Ovary (tissue), 3 donors: ENCODE results near the gene CFI.

Experiments used
- EP300 ChIP-seq: sonication (generic); formaldehyde crosslinking; IDR thresholded peaks from one replicate; pipeline ENCODE4 v1.6.1; 2017; ENCODE audit warnings: antibody characterized with exemption
- POLR2A ChIP-seq: fragments of 450-650 bp; IDR thresholded peaks from one replicate; pipeline ENCODE4 v1.6.1; 2017; ENCODE audit warnings: antibody characterized with exemption, mild to moderate bottlenecking, moderate library complexity
- TF ChIP-seq, protein P1 (sequence below), 3 donors: fragments of 450-650 bp in 2 of 3; fragments of 200-600 bp in 1 of 3; IDR thresholded peaks; one replicate each; pipeline versions ENCODE4 v1.5.1 to v1.8.0; 2016 to 2022; ENCODE audit warnings: antibody characterized with exemption in 3 of 3, mild to moderate bottlenecking in 1 of 3
- donor health status: DM: no; HTN: no; CAD: no.

DNA sequence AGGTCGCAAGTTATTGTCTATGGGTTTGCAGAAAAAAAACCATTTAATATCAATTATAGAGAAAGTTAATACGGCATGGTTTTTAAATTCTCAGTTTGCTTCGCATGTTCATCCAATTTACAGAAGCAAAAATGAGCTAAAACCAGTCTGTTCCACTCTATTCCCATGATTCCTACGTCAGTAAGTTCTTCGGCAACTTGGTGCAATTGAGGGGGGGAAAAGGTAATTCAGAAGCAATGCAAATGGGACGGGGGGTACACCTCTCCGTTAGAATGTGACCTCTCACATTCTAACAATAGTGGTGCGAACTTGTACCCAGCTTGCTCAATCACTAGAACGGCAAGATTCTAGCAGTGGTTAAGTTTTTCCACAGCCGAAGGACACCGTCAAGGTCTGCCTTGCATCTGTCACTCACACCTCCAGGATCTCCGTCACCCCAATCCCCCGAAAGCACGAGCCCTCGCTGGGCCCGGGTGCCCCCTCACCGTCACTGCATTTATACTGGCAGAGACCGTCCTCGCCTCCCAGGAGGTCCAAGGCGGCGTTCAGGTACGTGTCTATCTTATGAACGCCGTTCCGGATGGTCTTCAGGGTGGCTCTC, 72.6 kb downstream of the CFI start:
- no peak for TF ChIP-seq POLR2A
- TF ChIP-seq, protein P1, sequence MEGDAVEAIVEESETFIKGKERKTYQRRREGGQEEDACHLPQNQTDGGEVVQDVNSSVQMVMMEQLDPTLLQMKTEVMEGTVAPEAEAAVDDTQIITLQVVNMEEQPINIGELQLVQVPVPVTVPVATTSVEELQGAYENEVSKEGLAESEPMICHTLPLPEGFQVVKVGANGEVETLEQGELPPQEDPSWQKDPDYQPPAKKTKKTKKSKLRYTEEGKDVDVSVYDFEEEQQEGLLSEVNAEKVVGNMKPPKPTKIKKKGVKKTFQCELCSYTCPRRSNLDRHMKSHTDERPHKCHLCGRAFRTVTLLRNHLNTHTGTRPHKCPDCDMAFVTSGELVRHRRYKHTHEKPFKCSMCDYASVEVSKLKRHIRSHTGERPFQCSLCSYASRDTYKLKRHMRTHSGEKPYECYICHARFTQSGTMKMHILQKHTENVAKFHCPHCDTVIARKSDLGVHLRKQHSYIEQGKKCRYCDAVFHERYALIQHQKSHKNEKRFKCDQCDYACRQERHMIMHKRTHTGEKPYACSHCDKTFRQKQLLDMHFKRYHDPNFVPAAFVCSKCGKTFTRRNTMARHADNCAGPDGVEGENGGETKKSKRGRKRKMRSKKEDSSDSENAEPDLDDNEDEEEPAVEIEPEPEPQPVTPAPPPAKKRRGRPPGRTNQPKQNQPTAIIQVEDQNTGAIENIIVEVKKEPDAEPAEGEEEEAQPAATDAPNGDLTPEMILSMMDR (IDR thresholded peaks at IDR 0.05), result no peak
- TF ChIP-seq EP300, result no peak
